Panc1 (cell line): ENCODE measurements around the gene SIGLEC1.

Experiments used
- TCF7L2 ChIP-seq: IDR thresholded peaks from 2 replicates; pipeline ENCODE4 v1.6.1; 2011; ENCODE audit warnings: mild to moderate bottlenecking, low read depth, low read length, inconsistent platforms
- TF ChIP-seq, protein P1 (sequence below): fragments of 450-650 bp; IDR thresholded peaks from 2 replicates; pipeline ENCODE4 v1.5.1; 2017; ENCODE audit warnings: mild to moderate bottlenecking

DNA sequence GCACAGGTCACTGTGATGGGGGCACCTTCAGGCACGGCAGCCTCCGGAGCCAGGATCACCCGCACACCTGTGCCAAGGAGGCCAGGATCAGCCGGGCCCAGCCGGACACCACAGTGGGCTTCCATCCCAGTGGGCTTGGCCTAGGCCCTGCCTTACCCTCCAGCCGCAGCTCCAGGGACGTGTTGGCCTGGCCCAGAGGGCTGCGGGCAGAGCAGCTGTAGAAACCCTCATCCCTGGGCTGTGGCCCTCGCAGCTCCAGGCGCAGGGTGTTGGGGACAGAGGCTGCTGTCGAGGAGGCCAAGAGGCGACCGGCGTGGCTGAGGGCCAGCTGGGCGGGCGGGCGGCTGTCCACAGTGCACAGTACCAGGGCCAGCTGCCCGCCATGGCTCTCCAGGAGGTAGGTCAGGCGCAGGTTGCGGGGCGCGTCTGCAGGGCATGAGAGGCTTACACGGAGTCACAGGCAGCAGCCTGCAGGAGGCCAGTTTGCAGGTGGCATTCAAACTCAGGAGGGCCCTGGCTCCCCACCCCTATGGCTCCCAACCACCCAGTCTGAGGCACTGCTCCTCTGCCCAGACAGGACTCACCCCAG is 19.6 kb downstream of the SIGLEC1 start:
- TF ChIP-seq, protein P1, sequence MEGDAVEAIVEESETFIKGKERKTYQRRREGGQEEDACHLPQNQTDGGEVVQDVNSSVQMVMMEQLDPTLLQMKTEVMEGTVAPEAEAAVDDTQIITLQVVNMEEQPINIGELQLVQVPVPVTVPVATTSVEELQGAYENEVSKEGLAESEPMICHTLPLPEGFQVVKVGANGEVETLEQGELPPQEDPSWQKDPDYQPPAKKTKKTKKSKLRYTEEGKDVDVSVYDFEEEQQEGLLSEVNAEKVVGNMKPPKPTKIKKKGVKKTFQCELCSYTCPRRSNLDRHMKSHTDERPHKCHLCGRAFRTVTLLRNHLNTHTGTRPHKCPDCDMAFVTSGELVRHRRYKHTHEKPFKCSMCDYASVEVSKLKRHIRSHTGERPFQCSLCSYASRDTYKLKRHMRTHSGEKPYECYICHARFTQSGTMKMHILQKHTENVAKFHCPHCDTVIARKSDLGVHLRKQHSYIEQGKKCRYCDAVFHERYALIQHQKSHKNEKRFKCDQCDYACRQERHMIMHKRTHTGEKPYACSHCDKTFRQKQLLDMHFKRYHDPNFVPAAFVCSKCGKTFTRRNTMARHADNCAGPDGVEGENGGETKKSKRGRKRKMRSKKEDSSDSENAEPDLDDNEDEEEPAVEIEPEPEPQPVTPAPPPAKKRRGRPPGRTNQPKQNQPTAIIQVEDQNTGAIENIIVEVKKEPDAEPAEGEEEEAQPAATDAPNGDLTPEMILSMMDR, result no peak
- TF ChIP-seq TCF7L2, result no peak
